MM.1S (cell line): ENCODE measurements around the gene MIEF1.

Experiments used
- DNase-seq: peaks from one replicate; pipeline ENCODE4 v3.0.0-alpha.2; 2015
- H2AFZ ChIP-seq: fragments of 300-600 bp; sonication (generic); 2 replicates; pipeline ENCODE4 v1.6.0; 2016; ENCODE audit warnings: antibody characterized with exemption, low read length
- H3F3A ChIP-seq: fragments of 300-600 bp; sonication (generic); 2 replicates; pipeline ENCODE4 v1.6.1; 2016; ENCODE audit warnings: mild to moderate bottlenecking, antibody characterized with exemption, low read length, moderate library complexity, mixed read lengths; ENCODE audit not compliant: insufficient read depth
- H3K27ac ChIP-seq: fragments of 300-600 bp; sonication (generic); 2 replicates; pipeline ENCODE4 v1.5.1; 2016; ENCODE audit warnings: mild to moderate bottlenecking, low read length
- H3K27me3 ChIP-seq: fragments of 300-600 bp; sonication (generic); replicated peaks from 2 replicates; pipeline ENCODE4 v1.6.0; 2016; ENCODE audit warnings: low read length; ENCODE audit not compliant: insufficient read depth
- H3K36me3 ChIP-seq: fragments of 300-600 bp; sonication (generic); replicated peaks from 2 replicates; pipeline ENCODE4 v1.6.1; 2016; ENCODE audit warnings: mild to moderate bottlenecking, low read length, mixed read lengths; ENCODE audit not compliant: insufficient read depth
- H3K4me1 ChIP-seq: fragments of 300-600 bp; sonication (generic); 2 replicates; pipeline ENCODE4 v1.6.1; 2016; ENCODE audit warnings: low read length, mixed read lengths
- H3K4me2 ChIP-seq: fragments of 300-600 bp; sonication (generic); 2 replicates; pipeline ENCODE4 v1.6.0; 2016; ENCODE audit warnings: low read depth, low read length
- H3K4me3 ChIP-seq: fragments of 300-600 bp; sonication (generic); 2 replicates; pipeline ENCODE4 v1.5.1; 2016; ENCODE audit warnings: low read length, mixed read lengths
- H3K79me2 ChIP-seq: fragments of 300-600 bp; sonication (generic); 2 replicates; pipeline ENCODE4 v1.6.1; 2016; ENCODE audit warnings: mixed run types, low read length, mixed read lengths
- H3K9ac ChIP-seq: fragments of 300-600 bp; sonication (generic); 2 replicates; pipeline ENCODE4 v1.6.1; 2016; ENCODE audit warnings: low read length, mixed read lengths
- H3K9me2 ChIP-seq: fragments of 300-600 bp; sonication (generic); replicated peaks from 2 replicates; pipeline ENCODE4 v1.6.1; 2016; ENCODE audit warnings: mild to moderate bottlenecking, low read length, mixed read lengths; ENCODE audit not compliant: insufficient read depth
- H3K9me3 ChIP-seq: fragments of 300-600 bp; sonication (generic); replicated peaks from 2 replicates; pipeline ENCODE4 v1.6.1; 2016; ENCODE audit warnings: mild to moderate bottlenecking, low read length, mixed read lengths; ENCODE audit not compliant: insufficient read depth
- H4K20me1 ChIP-seq: fragments of 300-600 bp; sonication (generic); 2 replicates; pipeline ENCODE4 v1.6.1; 2016; ENCODE audit warnings: mild to moderate bottlenecking, low read length, moderate library complexity, mixed read lengths; ENCODE audit not compliant: insufficient read depth
- EZH2 ChIP-seq: fragments of 300-600 bp; sonication (generic); optimal IDR thresholded peaks from 2 replicates; pipeline ENCODE3; 2017; ENCODE audit warnings: low read depth, mild to moderate bottlenecking, antibody characterized with exemption, low read length, mixed read lengths
- EZH2phosphoT487 ChIP-seq: fragments of 300-600 bp; sonication (generic); IDR thresholded peaks from 2 replicates; pipeline ENCODE4 v1.6.1; 2018; ENCODE audit warnings: antibody characterized with exemption, low read length
- TF ChIP-seq, protein P1 (sequence below): fragments of 300-600 bp; sonication (generic); IDR thresholded peaks from 2 replicates; pipeline ENCODE4 v1.5.1; 2016; ENCODE audit warnings: antibody characterized with exemption, low read length, mixed read lengths

MIEF1 gene

DNA sequence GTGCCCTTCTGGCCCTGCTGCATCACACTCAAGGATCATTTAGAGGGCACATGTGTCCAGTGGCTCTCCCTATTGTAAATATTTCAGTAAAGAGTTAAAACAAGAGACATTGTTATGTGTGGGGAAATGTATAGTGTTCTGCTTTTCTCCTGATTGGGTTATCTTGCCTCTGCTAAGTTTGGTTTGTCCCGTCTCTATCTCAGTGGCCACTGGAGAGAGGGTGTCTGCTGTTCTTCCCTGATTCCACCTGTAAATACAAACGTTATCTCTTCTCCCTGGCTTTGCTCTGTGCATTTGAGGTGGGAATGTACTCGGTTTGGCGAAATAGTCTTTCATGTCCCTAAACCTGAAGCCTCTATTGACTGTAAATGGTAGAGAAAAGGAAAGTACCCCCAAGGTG lies 6.3 kb downstream of the MIEF1 start:
- no peak overlapping the region for H2AFZ ChIP-seq
- no peaks in the 10 kb centered on the region for H3K9me2 ChIP-seq
- peaks cover 26% of the 10 kb centered on the region for H3K36me3 ChIP-seq
- H3K4me3 ChIP-seq, result no peak overlapping the region
- TF ChIP-seq EZH2 (no peak), EZH2phosphoT487 (no peak)
- TF ChIP-seq, protein P1, sequence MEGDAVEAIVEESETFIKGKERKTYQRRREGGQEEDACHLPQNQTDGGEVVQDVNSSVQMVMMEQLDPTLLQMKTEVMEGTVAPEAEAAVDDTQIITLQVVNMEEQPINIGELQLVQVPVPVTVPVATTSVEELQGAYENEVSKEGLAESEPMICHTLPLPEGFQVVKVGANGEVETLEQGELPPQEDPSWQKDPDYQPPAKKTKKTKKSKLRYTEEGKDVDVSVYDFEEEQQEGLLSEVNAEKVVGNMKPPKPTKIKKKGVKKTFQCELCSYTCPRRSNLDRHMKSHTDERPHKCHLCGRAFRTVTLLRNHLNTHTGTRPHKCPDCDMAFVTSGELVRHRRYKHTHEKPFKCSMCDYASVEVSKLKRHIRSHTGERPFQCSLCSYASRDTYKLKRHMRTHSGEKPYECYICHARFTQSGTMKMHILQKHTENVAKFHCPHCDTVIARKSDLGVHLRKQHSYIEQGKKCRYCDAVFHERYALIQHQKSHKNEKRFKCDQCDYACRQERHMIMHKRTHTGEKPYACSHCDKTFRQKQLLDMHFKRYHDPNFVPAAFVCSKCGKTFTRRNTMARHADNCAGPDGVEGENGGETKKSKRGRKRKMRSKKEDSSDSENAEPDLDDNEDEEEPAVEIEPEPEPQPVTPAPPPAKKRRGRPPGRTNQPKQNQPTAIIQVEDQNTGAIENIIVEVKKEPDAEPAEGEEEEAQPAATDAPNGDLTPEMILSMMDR, result no peak
- H3K9ac ChIP-seq, result no peak overlapping the region
- no peak overlapping the region for H3K4me2 ChIP-seq
- no peaks in the 10 kb centered on the region for H3K9me3 ChIP-seq
- no peaks in the 10 kb centered on the region for H3K27me3 ChIP-seq
- peaks cover 10% of the 10 kb centered on the region for H3K4me1 ChIP-seq
- H3K27ac ChIP-seq, result no peak overlapping the region
- peaks cover 93% of the 10 kb centered on the region for H3K79me2 ChIP-seq
- H4K20me1 ChIP-seq, result no peaks in the 10 kb centered on the region
- no peak for DNase-seq
- H3F3A ChIP-seq, result peaks cover 3% of the 10 kb centered on the region; the same call in 1 of the 2 replicates

GRCh38 chr22:39510529-39511149 lies 8.5 kb downstream of the MIEF1 start:
- H3K4me2 ChIP-seq, result no peak overlapping the region
- H3K9me2 ChIP-seq, result no peaks in the 10 kb centered on the region
- H3K4me3 ChIP-seq, result no peak overlapping the region
- no peak for TF ChIP-seq EZH2
- no peak for TF ChIP-seq EZH2phosphoT487
- TF ChIP-seq, protein P1, result no peak
- H3K79me2 ChIP-seq, result peaks cover 92% of the 10 kb centered on the region
- no peaks in the 10 kb centered on the region for H4K20me1 ChIP-seq
- no peak for DNase-seq
- H3K36me3 ChIP-seq, result peaks cover 19% of the 10 kb centered on the region
- H3K4me1 ChIP-seq, result peaks cover 24% of the 10 kb centered on the region
- peaks cover 25% of the 10 kb centered on the region for H3F3A ChIP-seq
- no peaks in the 10 kb centered on the region for H3K9me3 ChIP-seq
- no peak overlapping the region for H3K27ac ChIP-seq
- H3K9ac ChIP-seq, result no peak overlapping the region
- no peak overlapping the region for H2AFZ ChIP-seq
- no peaks in the 10 kb centered on the region for H3K27me3 ChIP-seq

- no peak for DNase-seq
- Histone ChIP-seq H3K4me2 (no peak overlapping the region), H3K9me3 (no peaks in the 10 kb centered on the region), H3K9me2 (no peaks in the 10 kb centered on the region), H3K9ac (no peak overlapping the region), H3F3A (peaks cover 31% of the 10 kb centered on the region), H3K27me3 (no peaks in the 10 kb centered on the region), H3K4me3 (no peak overlapping the region), H2AFZ (no peak overlapping the region), H3K27ac (no peak overlapping the region), H3K36me3 (peaks cover 15% of the 10 kb centered on the region), H3K4me1 (peaks cover 30% of the 10 kb centered on the region), H4K20me1 (no peaks in the 10 kb centered on the region), H3K79me2 (peaks cover 89% of the 10 kb centered on the region)
- no peak for TF ChIP-seq EZH2
- TF ChIP-seq, protein P1, result no peak
- TF ChIP-seq EZH2phosphoT487, result no peak
These were observed 9.1 kb downstream of the MIEF1 start for GRCh38 chr22:39511226-39511625.
